DOHH2 (cell line): ENCODE results near the gene WTIP.

ENCODE experiments used
- H3F3A ChIP-seq: fragments of 200-600 bp; sonication (generic), shearing (Covaris generic); 2 replicates; pipeline ENCODE4 v1.6.0; 2016; ENCODE audit warnings: antibody characterized with exemption, mild to moderate bottlenecking; ENCODE audit not compliant: control insufficient read depth, insufficient read depth
- H3K27ac ChIP-seq: fragments of 200-600 bp; sonication (generic); 2 replicates; pipeline ENCODE4 v1.5.1; 2014; ENCODE audit warnings: low read depth, mild to moderate bottlenecking, low read length, moderate library complexity
- H3K27me3 ChIP-seq: fragments of 200-600 bp; sonication (generic); 2 replicates; pipeline ENCODE4 v1.6.1; 2014; ENCODE audit warnings: mild to moderate bottlenecking, low read length, mixed read lengths; ENCODE audit not compliant: control insufficient read depth
- H3K36me3 ChIP-seq: fragments of 200-600 bp; sonication (generic); 2 replicates; pipeline ENCODE4 v1.6.1; 2014; ENCODE audit warnings: mild to moderate bottlenecking, low read length, moderate library complexity, mixed read lengths; ENCODE audit not compliant: control insufficient read depth
- H3K4me1 ChIP-seq: fragments of 200-600 bp; sonication (generic); 2 replicates; pipeline ENCODE4 v1.6.1; 2014; ENCODE audit warnings: mild to moderate bottlenecking, low read length, mixed read lengths; ENCODE audit not compliant: control insufficient read depth
- H3K4me2 ChIP-seq: fragments of 200-600 bp; sonication (generic); 2 replicates; pipeline ENCODE4 v1.6.0; 2014; ENCODE audit warnings: mild to moderate bottlenecking, low read length, moderate library complexity
- H3K4me3 ChIP-seq: fragments of 200-600 bp; sonication (generic); 2 replicates; pipeline ENCODE4 v1.5.1; 2014; ENCODE audit warnings: mild to moderate bottlenecking, low read length, mixed read lengths
- H3K79me2 ChIP-seq: fragments of 200-600 bp; sonication (generic); 2 replicates; pipeline ENCODE4 v1.6.1; 2014; ENCODE audit warnings: mild to moderate bottlenecking, low read length, mixed read lengths; ENCODE audit not compliant: control insufficient read depth
- H3K9me2 ChIP-seq: fragments of 200-600 bp; sonication (generic); replicated peaks from 2 replicates; pipeline ENCODE4 v1.6.1; 2014; ENCODE audit warnings: mild to moderate bottlenecking, low read length, mixed read lengths; ENCODE audit not compliant: control insufficient read depth
- H3K9me3 ChIP-seq: fragments of 200-600 bp; sonication (generic); 2 replicates; pipeline ENCODE4 v1.6.1; 2014; ENCODE audit warnings: antibody characterized with exemption, low read length, mixed read lengths; ENCODE audit not compliant: control insufficient read depth, insufficient read depth
- H4K20me1 ChIP-seq: fragments of 200-600 bp; sonication (generic); 2 replicates; pipeline ENCODE4 v1.6.0; 2014; ENCODE audit warnings: low read depth, mild to moderate bottlenecking, antibody characterized with exemption, low read length, moderate library complexity; ENCODE audit not compliant: control insufficient read depth, insufficient read depth
- EZH2phosphoT487 ChIP-seq: fragments of 200-600 bp; sonication (generic); IDR thresholded peaks from 2 replicates; pipeline ENCODE4 v1.6.1; 2017; ENCODE audit warnings: borderline replicate concordance, mild to moderate bottlenecking, antibody characterized with exemption, low read length, moderate library complexity, mixed read lengths
- TF ChIP-seq, protein P1 (sequence below): fragments of 200-600 bp; sonication (generic); IDR thresholded peaks from one replicate; pipeline ENCODE4 v1.5.1; 2014; ENCODE audit warnings: antibody characterized with exemption, mild to moderate bottlenecking, low read depth, low read length; ENCODE audit not compliant: poor library complexity, severe bottlenecking

WTIP gene

DNA sequence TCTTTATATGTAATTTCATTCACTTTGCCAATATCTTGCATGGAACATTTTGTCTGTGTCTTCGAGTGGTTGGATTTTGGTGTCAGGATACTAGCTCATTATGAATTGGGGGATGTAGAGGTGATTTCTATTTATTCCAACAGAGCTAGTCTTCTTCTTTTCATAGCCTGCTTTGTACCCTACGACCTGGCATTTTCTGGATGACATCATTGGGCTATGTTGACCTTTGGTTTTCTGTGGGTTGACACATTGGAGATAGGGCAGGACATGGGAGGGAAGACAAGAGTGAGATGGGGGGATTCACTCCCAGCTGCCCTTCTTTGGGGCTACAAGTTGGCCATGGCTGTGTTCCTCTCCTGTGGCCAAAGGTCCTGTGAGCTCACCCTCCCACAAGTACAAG lies 38.0 kb downstream of the WTIP start:
- Histone ChIP-seq H3K4me1 (no peaks in the 10 kb centered on the region), H3K9me3 (no peaks in the 10 kb centered on the region), H4K20me1 (no peaks in the 10 kb centered on the region), H3K79me2 (no peaks in the 10 kb centered on the region), H3K27ac (no peak overlapping the region), H3K36me3 (no peaks in the 10 kb centered on the region), H3F3A (no peaks in the 10 kb centered on the region), H3K27me3 (peaks cover 2% of the 10 kb centered on the region), H3K9me2 (no peaks in the 10 kb centered on the region), H3K4me2 (no peak overlapping the region), H3K4me3 (no peak overlapping the region)
- no peak for TF ChIP-seq EZH2phosphoT487
- TF ChIP-seq, protein P1, sequence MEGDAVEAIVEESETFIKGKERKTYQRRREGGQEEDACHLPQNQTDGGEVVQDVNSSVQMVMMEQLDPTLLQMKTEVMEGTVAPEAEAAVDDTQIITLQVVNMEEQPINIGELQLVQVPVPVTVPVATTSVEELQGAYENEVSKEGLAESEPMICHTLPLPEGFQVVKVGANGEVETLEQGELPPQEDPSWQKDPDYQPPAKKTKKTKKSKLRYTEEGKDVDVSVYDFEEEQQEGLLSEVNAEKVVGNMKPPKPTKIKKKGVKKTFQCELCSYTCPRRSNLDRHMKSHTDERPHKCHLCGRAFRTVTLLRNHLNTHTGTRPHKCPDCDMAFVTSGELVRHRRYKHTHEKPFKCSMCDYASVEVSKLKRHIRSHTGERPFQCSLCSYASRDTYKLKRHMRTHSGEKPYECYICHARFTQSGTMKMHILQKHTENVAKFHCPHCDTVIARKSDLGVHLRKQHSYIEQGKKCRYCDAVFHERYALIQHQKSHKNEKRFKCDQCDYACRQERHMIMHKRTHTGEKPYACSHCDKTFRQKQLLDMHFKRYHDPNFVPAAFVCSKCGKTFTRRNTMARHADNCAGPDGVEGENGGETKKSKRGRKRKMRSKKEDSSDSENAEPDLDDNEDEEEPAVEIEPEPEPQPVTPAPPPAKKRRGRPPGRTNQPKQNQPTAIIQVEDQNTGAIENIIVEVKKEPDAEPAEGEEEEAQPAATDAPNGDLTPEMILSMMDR, result no peak

DNA sequence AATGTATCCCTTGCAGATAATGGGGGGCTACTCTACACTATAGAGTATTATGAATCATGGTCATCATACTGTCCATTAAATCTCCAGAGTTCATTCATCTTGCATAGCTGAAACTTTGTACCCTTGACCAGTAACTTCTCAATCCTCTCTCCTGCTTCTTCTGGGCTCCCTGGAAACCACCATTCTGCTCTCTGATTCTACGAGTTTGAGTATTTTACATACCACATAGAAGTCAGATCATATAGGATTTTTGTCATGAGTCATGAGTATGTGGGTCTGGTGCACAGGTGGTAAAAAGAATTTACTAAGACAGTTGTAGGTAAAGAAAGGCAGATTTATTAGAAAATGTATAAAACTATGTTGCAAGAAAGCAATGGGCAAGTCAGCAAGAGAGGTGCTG lies 41.9 kb downstream of the WTIP start:
- Histone ChIP-seq H3K4me2 (no peak overlapping the region), H3K36me3 (no peaks in the 10 kb centered on the region), H3K9me2 (no peaks in the 10 kb centered on the region), H3K4me3 (no peak overlapping the region), H3K79me2 (no peaks in the 10 kb centered on the region), H3F3A (no peaks in the 10 kb centered on the region), H4K20me1 (no peaks in the 10 kb centered on the region), H3K27ac (no peak overlapping the region), H3K9me3 (no peaks in the 10 kb centered on the region), H3K4me1 (no peaks in the 10 kb centered on the region), H3K27me3 (peaks cover 2% of the 10 kb centered on the region)
- TF ChIP-seq, protein P1, result no peak
- TF ChIP-seq EZH2phosphoT487, result no peak

DNA sequence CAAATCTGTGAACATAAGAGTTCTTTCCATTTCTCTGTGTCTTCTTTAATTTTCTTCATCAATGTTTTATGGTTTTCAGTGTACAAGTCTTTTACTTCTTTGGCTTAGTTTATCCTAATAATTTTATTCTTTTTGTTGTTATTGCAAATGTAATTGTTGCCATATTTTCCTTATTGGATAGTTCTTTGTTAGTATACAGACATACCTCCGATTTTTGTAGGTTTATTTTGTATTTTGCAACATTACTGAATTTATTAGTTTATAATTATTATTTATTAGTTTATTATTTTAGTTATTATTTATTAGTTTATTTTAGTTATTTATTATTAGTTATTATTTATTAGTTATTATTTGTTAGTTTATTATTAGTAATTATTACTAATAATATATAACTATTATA lies 43.4 kb downstream of the WTIP start:
- H4K20me1 ChIP-seq, result no peaks in the 10 kb centered on the region
- no peaks in the 10 kb centered on the region for H3K9me3 ChIP-seq
- no peak overlapping the region for H3K4me3 ChIP-seq
- peaks cover 12% of the 10 kb centered on the region for H3K27me3 ChIP-seq
- H3K4me2 ChIP-seq, result no peak overlapping the region
- no peaks in the 10 kb centered on the region for H3F3A ChIP-seq
- no peak overlapping the region for H3K27ac ChIP-seq
- H3K36me3 ChIP-seq, result no peaks in the 10 kb centered on the region
- no peak for TF ChIP-seq EZH2phosphoT487
- TF ChIP-seq, protein P1, result no peak
- no peaks in the 10 kb centered on the region for H3K79me2 ChIP-seq
- H3K9me2 ChIP-seq, result no peaks in the 10 kb centered on the region
- H3K4me1 ChIP-seq, result no peaks in the 10 kb centered on the region

DNA sequence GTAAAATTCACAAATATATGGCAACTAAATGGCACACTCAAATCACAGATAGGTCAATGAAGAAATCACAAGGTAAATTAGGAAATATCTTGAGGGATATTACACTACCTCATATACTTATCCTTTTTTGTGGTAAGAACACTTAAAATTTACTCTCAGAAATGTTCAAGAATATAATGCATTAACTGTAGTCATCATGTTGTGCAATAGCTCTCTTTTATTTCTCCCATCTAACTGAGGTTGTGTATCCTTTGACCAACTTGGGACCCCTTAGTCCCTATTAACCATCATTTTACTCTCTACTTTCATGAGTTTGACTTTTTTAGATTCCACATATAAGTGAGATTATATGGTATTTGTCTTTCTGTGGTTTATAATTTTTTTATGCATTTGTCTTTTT lies 52.6 kb downstream of the WTIP start:
- no peaks in the 10 kb centered on the region for H3F3A ChIP-seq
- no peak overlapping the region for H3K4me3 ChIP-seq
- no peaks in the 10 kb centered on the region for H3K4me1 ChIP-seq
- H3K9me3 ChIP-seq, result no peaks in the 10 kb centered on the region
- H3K79me2 ChIP-seq, result no peaks in the 10 kb centered on the region
- H3K27me3 ChIP-seq, result peaks cover 21% of the 10 kb centered on the region
- no peaks in the 10 kb centered on the region for H3K36me3 ChIP-seq
- no peak overlapping the region for H3K4me2 ChIP-seq
- no peak overlapping the region for H3K27ac ChIP-seq
- H3K9me2 ChIP-seq, result no peaks in the 10 kb centered on the region
- TF ChIP-seq, protein P1, result no peak
- TF ChIP-seq EZH2phosphoT487, result no peak
- no peaks in the 10 kb centered on the region for H4K20me1 ChIP-seq
